H9 (cell line): ENCODE measurements around the gene SNX27. TPM values are rescaled to one million over a fixed set of nuclear protein-coding genes. Genes with fewer than 3 reads are reported as not detected.
A peak's percentile ranks its signal among the peaks of the same experiment; 100 is the strongest.

Experiments used
- DNase-seq: peaks from one replicate; pipeline ENCODE4 v3.0.0-alpha.2; 2017
- H2AFZ ChIP-seq: one replicate; pipeline ENCODE4 v1.6.1; 2013; ENCODE audit warnings: mild to moderate bottlenecking, low read length, control low read depth, moderate library complexity
- H2AK5ac ChIP-seq: 2 replicates; pipeline ENCODE4 v1.6.1; 2013; ENCODE audit warnings: low read length, control low read depth, mixed read lengths; ENCODE audit not compliant: insufficient read length
- H2BK120ac ChIP-seq: one replicate; pipeline ENCODE4 v1.6.1; 2013; ENCODE audit warnings: low read depth, mild to moderate bottlenecking, low read length, control low read depth, inconsistent platforms; ENCODE audit not compliant: poor library complexity, severe bottlenecking
- H2BK12ac ChIP-seq: 2 replicates; pipeline ENCODE4 v1.6.1; 2013; ENCODE audit warnings: low read length, control low read depth, mixed read lengths, low read depth; ENCODE audit not compliant: insufficient read length
- H2BK15ac ChIP-seq: 2 replicates; pipeline ENCODE4 v1.6.1; 2013; ENCODE audit warnings: low read depth, low read length, control low read depth
- H2BK20ac ChIP-seq: one replicate; pipeline ENCODE4 v1.6.1; 2013; ENCODE audit warnings: low read depth, mild to moderate bottlenecking, low read length, control low read depth, inconsistent platforms; ENCODE audit not compliant: poor library complexity, severe bottlenecking
- H2BK5ac ChIP-seq: 2 replicates; pipeline ENCODE4 v1.6.1; 2013; ENCODE audit warnings: low read length, control low read depth, mixed read lengths; ENCODE audit not compliant: insufficient read length
- H3K14ac ChIP-seq: 2 replicates; pipeline ENCODE4 v1.6.1; 2013; ENCODE audit warnings: low read length, control low read depth; ENCODE audit not compliant: insufficient read depth
- H3K18ac ChIP-seq: 2 replicates; pipeline ENCODE4 v1.6.1; 2013; ENCODE audit warnings: low read depth, mild to moderate bottlenecking, mixed read lengths, low read length, control low read depth; ENCODE audit not compliant: insufficient read length
- H3K23ac ChIP-seq: 2 replicates; pipeline ENCODE4 v1.6.1; 2013; ENCODE audit warnings: low read length, control low read depth, mixed read lengths, low read depth; ENCODE audit not compliant: insufficient read length
- H3K23me2 ChIP-seq: 2 replicates; pipeline ENCODE4 v1.6.1; 2013; ENCODE audit warnings: low read depth, mild to moderate bottlenecking, mixed read lengths, low read length, control low read depth; ENCODE audit not compliant: insufficient read length, poor library complexity, severe bottlenecking
- H3K27ac ChIP-seq: 2 replicates; pipeline ENCODE4 v1.5.1; 2013; ENCODE audit warnings: low read length, control low read depth, mixed read lengths, low read depth; ENCODE audit not compliant: insufficient read length
- H3K27me3 ChIP-seq: 2 replicates; pipeline ENCODE4 v1.6.1; 2013; ENCODE audit warnings: low read length, control low read depth, inconsistent platforms; ENCODE audit not compliant: insufficient read depth
- H3K4ac ChIP-seq: 2 replicates; pipeline ENCODE4 v1.6.1; 2013; ENCODE audit warnings: low read depth, mild to moderate bottlenecking, control low read depth, inconsistent platforms, low read length, moderate library complexity
- H3K4me1 ChIP-seq: 2 replicates; pipeline ENCODE4 v1.6.1; 2013; ENCODE audit warnings: low read length, control low read depth, inconsistent platforms; ENCODE audit not compliant: insufficient read depth
- H3K4me2 ChIP-seq: 2 replicates; pipeline ENCODE4 v1.6.1; 2013; ENCODE audit warnings: low read length, control low read depth, mixed read lengths; ENCODE audit not compliant: insufficient read length, insufficient read depth
- H3K56ac ChIP-seq: 2 replicates; pipeline ENCODE4 v1.6.1; 2013; ENCODE audit warnings: low read depth, mild to moderate bottlenecking, mixed read lengths, low read length, control low read depth; ENCODE audit not compliant: insufficient read length
- H3K79me1 ChIP-seq: 2 replicates; pipeline ENCODE4 v1.6.1; 2013; ENCODE audit warnings: low read depth, mild to moderate bottlenecking, moderate library complexity, low read length, control low read depth, inconsistent platforms; ENCODE audit not compliant: insufficient read depth, poor library complexity, severe bottlenecking
- H3K79me2 ChIP-seq: 2 replicates; pipeline ENCODE4 v1.6.1; 2013; ENCODE audit warnings: low read length, control low read depth, inconsistent platforms; ENCODE audit not compliant: insufficient read depth
- H3K9ac ChIP-seq: 2 replicates; pipeline ENCODE4 v1.6.1; 2013; ENCODE audit warnings: low read length, control low read depth, mixed read lengths; ENCODE audit not compliant: insufficient read length; ENCODE audit errors: extremely low read depth
- H3K9me3 ChIP-seq: one replicate; pipeline ENCODE4 v1.6.1; 2013; ENCODE audit warnings: low read depth, low read length, inconsistent platforms; ENCODE audit not compliant: control insufficient read depth
- H3T11ph ChIP-seq: one replicate; pipeline ENCODE4 v1.6.1; 2013; ENCODE audit warnings: mild to moderate bottlenecking, low read length, control low read depth, inconsistent platforms
- H4K20me1 ChIP-seq: one replicate; pipeline ENCODE4 v1.6.1; 2013; ENCODE audit not compliant: control insufficient read depth, insufficient read length, insufficient read depth
- H4K5ac ChIP-seq: 2 replicates; pipeline ENCODE4 v1.6.1; 2013; ENCODE audit warnings: low read depth, mild to moderate bottlenecking, mixed read lengths, low read length, control low read depth; ENCODE audit not compliant: insufficient read length
- H4K8ac ChIP-seq: replicated peaks from 2 replicates; pipeline ENCODE4 v1.6.1; 2013; ENCODE audit warnings: low read length, control low read depth, mixed read lengths, low read depth; ENCODE audit not compliant: insufficient read length
- H4K91ac ChIP-seq: 2 replicates; pipeline ENCODE4 v1.6.1; 2013; ENCODE audit warnings: low read depth, mild to moderate bottlenecking, moderate library complexity, mixed read lengths, low read length, control low read depth; ENCODE audit not compliant: insufficient read length
- H3K27ac Mint-ChIP-seq, 3 experiments: 2 replicates in 2 of 3; 3 replicates in 1 of 3; pipeline ENCODE4 v1.8.0; 2020 to 2021; ENCODE audit warnings: mixed read lengths in 3 of 3, mild to moderate bottlenecking in 1 of 3, moderate library complexity in 1 of 3
- H3K27me3 Mint-ChIP-seq: 2 replicates; pipeline ENCODE4 v1.8.0; 2021; ENCODE audit warnings: low read depth, mild to moderate bottlenecking, moderate library complexity, mixed read lengths
- H3K36me3 Mint-ChIP-seq, 3 experiments: 2 replicates in 2 of 3; 3 replicates in 1 of 3; pipeline ENCODE4 v1.8.0; 2020 to 2021; ENCODE audit warnings: low read depth in 3 of 3, mixed read lengths in 3 of 3; ENCODE audit not compliant: insufficient read depth in 1 of 3
- H3K4me1 Mint-ChIP-seq, 2 experiments: 2 replicates each; pipeline ENCODE4 v1.8.0; 2020; ENCODE audit warnings: mixed read lengths in 2 of 2
- H3K4me3 Mint-ChIP-seq, 2 experiments: 2 replicates in 1 of 2; 3 replicates in 1 of 2; pipeline ENCODE4 v1.8.0; 2020 to 2021; ENCODE audit warnings: mild to moderate bottlenecking in 2 of 2, mixed read lengths in 2 of 2, moderate library complexity in 1 of 2
- H3K9me3 Mint-ChIP-seq, 2 experiments: 2 replicates in 1 of 2; 3 replicates in 1 of 2; pipeline ENCODE4 v1.8.0; 2020; ENCODE audit warnings: mild to moderate bottlenecking in 2 of 2, mixed read lengths in 2 of 2, moderate library complexity in 1 of 2
- CTCF ChIP-seq: fragments of 200-600 bp; sonication (generic); conservative IDR thresholded peaks from 3 replicates; pipeline ENCODE4 v1.8.0; 2021; ENCODE audit warnings: antibody characterized with exemption, mild to moderate bottlenecking
- WGBS: extraction: QIAGEN DNeasy Blood & Tissue Kit; methylation state at CpG from one replicate; pipeline ENCODE4 v1.1.7; 2013; ENCODE audit warnings: missing lambda C conversion rate, low lambda C conversion rate, mixed read lengths; ENCODE audit not compliant: insufficient read length; ENCODE audit errors: extremely low coverage; 5-methylcytosine and 5-hydroxymethylcytosine counted together
- total RNA-seq: library from RNA; stranded (reverse); gene quantifications from 2 replicates; pipeline ENCODE4 v1.2.1, GENCODE V29; 2021

SNX27 gene
- total RNA-seq, 1 experiment from 2014 or later, result 48.9 TPM

- H3K56ac ChIP-seq, result no peak overlapping the region
- H3K9ac ChIP-seq, result peak overlapping the region; percentile 57
- no CpG with 5 or more reads among the region's 44 CpGs for WGBS
- peaks cover 12% of the 10 kb centered on the region for H3K23me2 ChIP-seq
- no peak overlapping the region for H2BK120ac ChIP-seq
- no peak overlapping the region for H2BK5ac ChIP-seq
- peak overlapping the region; percentile 61 for H3K18ac ChIP-seq
- no peak overlapping the region for H2BK20ac ChIP-seq
- Mint-ChIP-seq H3K4me3 (peak overlapping the region; percentile 93 to 99), H3K4me1 (peaks cover 23 to 25% of the 10 kb centered on the region in 2 experiments), H3K9me3 (peaks cover 0 to 3% of the 10 kb centered on the region in 2 experiments; a peak in 1 of 5 replicates), H3K27ac (peak overlapping the region; percentile 91 to 93 (median 92)), H3K27me3 (no peaks in the 10 kb centered on the region), H3K36me3 (peaks cover 2 to 5% (median 2%) of the 10 kb centered on the region in 3 experiments; a peak in 5 of 7 replicates)
- H3K14ac ChIP-seq, result peak overlapping the region; percentile 94
- H3K9me3 ChIP-seq, result no peaks in the 10 kb centered on the region
- H3K79me2 ChIP-seq, result peaks cover 5% of the 10 kb centered on the region; the same call in 1 of the 2 replicates
- no peak overlapping the region for H2BK15ac ChIP-seq
- H4K91ac ChIP-seq, result no peak overlapping the region
- TF ChIP-seq CTCF, result no peak
- no peak overlapping the region for H3K27ac ChIP-seq
- H2AK5ac ChIP-seq, result no peak overlapping the region
- no peak overlapping the region for H3T11ph ChIP-seq
- no peak overlapping the region for H2AFZ ChIP-seq
- H3K4me2 ChIP-seq, result peak overlapping the region; percentile 91
- DNase-seq, result peak; percentile 46
- no peak overlapping the region for H3K4ac ChIP-seq
- H3K23ac ChIP-seq, result no peak overlapping the region
- no peaks in the 10 kb centered on the region for H3K27me3 ChIP-seq
- no peaks in the 10 kb centered on the region for H3K4me1 ChIP-seq
- H4K5ac ChIP-seq, result no peak overlapping the region
- H4K20me1 ChIP-seq, result no peaks in the 10 kb centered on the region
- no peaks in the 10 kb centered on the region for H3K79me1 ChIP-seq
- no peak overlapping the region for H4K8ac ChIP-seq
- H2BK12ac ChIP-seq, result no peak overlapping the region
Measured at GRCh38 chr1:151612501-151613281, 841 bp downstream of the SNX27 start.
